HepG2 (cell line): ENCODE results near the gene DNAAF6.

Experiments used
- ASH2L ChIP-seq: fragments of 300-600, 200-600 bp; sonication (generic); IDR thresholded peaks from 2 replicates; pipeline ENCODE4 v1.7.0; 2017; ENCODE audit warnings: low read depth, mild to moderate bottlenecking, moderate library complexity, mixed read lengths, low read length; ENCODE audit not compliant: insufficient read length
- ELF3 ChIP-seq: IDR thresholded peaks from 2 replicates; pipeline ENCODE4 v1.6.1; 2016; ENCODE audit warnings: missing genetic modification reagents, missing compliant biosample characterization
- EZH2 ChIP-seq: conservative IDR thresholded peaks from 2 replicates; pipeline ENCODE4 v1.6.1; 2012; ENCODE audit warnings: mild to moderate bottlenecking, low read depth, low read length, moderate library complexity
- GMEB1 ChIP-seq: sonication (generic); formaldehyde crosslinking; IDR thresholded peaks from 2 replicates; pipeline ENCODE4 v1.5.1; 2020; ENCODE audit warnings: missing genetic modification reagents, mild to moderate bottlenecking, borderline replicate concordance
- HDAC2 ChIP-seq: sonication (generic); formaldehyde crosslinking; IDR thresholded peaks from 2 replicates; pipeline ENCODE4 v1.4.0; 2020; ENCODE audit warnings: missing genetic modification reagents
- ZHX2 ChIP-seq, 2 experiments: sonication (generic) in 1 of 2; formaldehyde crosslinking in 1 of 2; IDR thresholded peaks; 2 replicates each; pipeline versions ENCODE4 v1.6.1 to v1.9.0; 2014 to 2022; ENCODE audit warnings: antibody characterized with exemption in 1 of 2, borderline replicate concordance in 1 of 2, inconsistent platforms in 1 of 2, low read depth in 1 of 2, missing genetic modification reagents in 1 of 2

GRCh38 chrX:107227780-107228485 is 21.5 kb downstream of the DNAAF6 start:
- no peak for TF ChIP-seq EZH2
- no peak for TF ChIP-seq ASH2L
- no peak for TF ChIP-seq HDAC2 (CRISPR knock-in tag)
- TF ChIP-seq ZHX2 (IDR thresholded peaks at IDR 0.05; ENCODE audit: low read depth) = no peak
- no peak for TF ChIP-seq ZHX2 (CRISPR knock-in tag; IDR thresholded peaks at IDR 0.05; ENCODE audit: borderline replicate concordance)
- no peak for TF ChIP-seq GMEB1 (CRISPR knock-in tag)
- no peak for TF ChIP-seq ELF3 (CRISPR knock-in tag)
